ENCODE results near the gene CEP152.

- TF ChIP-seq POLR2A (IDR thresholded peaks at IDR 0.05) (no peak), CTCF (IDR thresholded peaks at IDR 0.05) (no peak)
These were observed 107.3 kb downstream of the CEP152 start for GRCh38 chr15:48703544-48703943.

Measured in Peyer's patch (tissue), 4 donors.